NCI-H524 (cell line): ENCODE results near the gene ANK3.

Experiments used
- DNase-seq, 2 experiments: peaks; one replicate each; lab custom pipeline; 2025; lab: John Stamatoyannopoulos, UW

ANK3 gene

DNA sequence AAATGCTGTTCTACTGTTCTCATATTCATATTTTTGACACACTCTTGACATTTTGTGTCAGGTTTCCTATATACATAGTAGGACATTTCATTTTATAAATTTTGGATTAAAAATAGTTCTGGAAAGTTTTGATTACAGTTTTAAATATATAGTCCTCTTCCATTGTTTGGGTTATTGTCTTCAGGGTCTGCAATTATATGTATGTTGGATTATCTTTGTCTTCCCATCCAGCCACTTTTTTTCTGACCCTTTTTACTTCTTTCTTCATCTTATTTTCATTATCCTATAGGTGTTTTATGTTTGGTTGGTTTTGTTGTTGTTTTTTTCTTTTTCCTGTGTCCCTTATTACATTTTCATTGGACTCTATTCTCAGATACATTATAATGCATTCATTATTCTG lies 412.2 kb downstream of the ANK3 start:
- no peak for DNase-seq

DNA sequence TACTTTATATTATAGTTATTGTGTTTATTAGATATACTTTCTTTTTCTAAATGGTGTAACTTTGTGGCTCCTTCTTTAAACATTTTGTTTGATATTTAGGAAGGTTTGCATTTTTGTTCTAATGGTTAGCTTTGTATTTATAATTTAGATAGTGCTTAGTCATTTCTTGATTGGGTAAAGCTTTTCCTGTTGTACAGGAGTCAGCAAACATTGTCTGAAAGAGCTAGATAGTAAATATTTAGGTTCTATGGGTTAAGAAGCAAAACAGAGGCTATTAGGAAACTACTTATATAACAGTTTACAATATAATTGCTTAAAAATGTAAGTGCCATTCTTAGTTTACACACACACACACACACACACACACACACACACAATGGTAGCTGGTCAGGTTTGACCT lies 412.8 kb downstream of the ANK3 start:
- no peak for DNase-seq
